Dedifferentiated amniotic fluid mesenchymal stem cell (primary cell): ENCODE results near the gene STRN.
"Not testable (repeated sequence)": the region's sequence is repeated elsewhere in the genome, so short reads cannot be mapped to it uniquely, and the experiment has no call there.

Experiments
- DNase-seq: peaks from one replicate; pipeline ENCODE4 v3.0.0-alpha.2; 2016; ENCODE audit errors: extremely low spot score

The STRN gene

GRCh38 chr2:36912695-36913094, 53.6 kb downstream of the STRN start:
- DNase-seq = no peak

GRCh38 chr2:36911012-36911411, 55.3 kb downstream of the STRN start:
- no peak for DNase-seq

GRCh38 chr2:36906277-36906676, 60.1 kb downstream of the STRN start:
- no peak for DNase-seq

- DNase-seq = no peak
Observed at GRCh38 chr2:36904636-36905035, 61.7 kb downstream of the STRN start.

GRCh38 chr2:36902385-36903120, 63.8 kb downstream of the STRN start:
- DNase-seq = no peak

GRCh38 chr2:36892805-36893204, 73.5 kb downstream of the STRN start:
- no peak for DNase-seq

GRCh38 chr2:36889795-36890194, 76.5 kb downstream of the STRN start:
- peak; percentile 90 for DNase-seq

- not testable (repeated sequence) for DNase-seq
Observed at GRCh38 chr2:36887095-36887494, 79.2 kb downstream of the STRN start.

GRCh38 chr2:36886664-36887063, 79.7 kb downstream of the STRN start:
- DNase-seq = no peak

- DNase-seq = no peak
Observed at GRCh38 chr2:36885605-36886004, 80.7 kb downstream of the STRN start.

GRCh38 chr2:36882532-36882931, 83.8 kb downstream of the STRN start:
- no peak for DNase-seq

GRCh38 chr2:36881816-36882215, 84.5 kb downstream of the STRN start:
- no peak for DNase-seq

GRCh38 chr2:36878429-36878828, 87.9 kb downstream of the STRN start:
- DNase-seq = no peak

- DNase-seq = no peak
Observed at GRCh38 chr2:36871068-36871707, 95.1 kb downstream of the STRN start.

- no peak for DNase-seq
Observed at GRCh38 chr2:36869606-36870005, 96.7 kb downstream of the STRN start.

- DNase-seq = no peak
Observed at GRCh38 chr2:36861896-36862295, 104.4 kb downstream of the STRN start.

GRCh38 chr2:36859366-36859792, 107.0 kb downstream of the STRN start:
- no peak for DNase-seq

- DNase-seq = no peak
Observed at GRCh38 chr2:36858551-36859365, 107.6 kb downstream of the STRN start.

GRCh38 chr2:36857713-36858112, 108.6 kb downstream of the STRN start:
- DNase-seq = no peak

- DNase-seq = no peak
Observed at GRCh38 chr2:36855429-36855828, 110.9 kb downstream of the STRN start.

GRCh38 chr2:36854241-36854640, 112.1 kb downstream of the STRN start:
- DNase-seq = no peak

GRCh38 chr2:36849265-36849664, 117.1 kb downstream of the STRN start:
- no peak for DNase-seq

- no peak for DNase-seq
Observed at GRCh38 chr2:36843838-36844237, 122.5 kb downstream of the STRN start.
